Fibroblast of pulmonary artery (primary cell): ENCODE measurements around the gene LCOR.
A peak's percentile ranks its signal among the peaks of the same experiment; 100 is the strongest.
"Not testable (repeated sequence)": the region's sequence is repeated elsewhere in the genome, so short reads cannot be mapped to it uniquely, and the experiment has no call there.

ENCODE experiments used
- DNase-seq: peaks from one replicate; pipeline ENCODE4 v3.0.0-alpha.2; 2010; ENCODE audit warnings: low read depth
- H3K4me3 ChIP-seq: replicated peaks from 2 replicates; pipeline ENCODE4 v1.5.1; 2011; ENCODE audit warnings: low read depth, mild to moderate bottlenecking, control low read depth, low read length, moderate library complexity
- CTCF ChIP-seq: IDR thresholded peaks from 2 replicates; pipeline ENCODE4 v1.5.1; 2011; ENCODE audit warnings: mild to moderate bottlenecking, control low read depth, low read length, inconsistent platforms; ENCODE audit errors: missing control alignments

LCOR gene

DNA sequence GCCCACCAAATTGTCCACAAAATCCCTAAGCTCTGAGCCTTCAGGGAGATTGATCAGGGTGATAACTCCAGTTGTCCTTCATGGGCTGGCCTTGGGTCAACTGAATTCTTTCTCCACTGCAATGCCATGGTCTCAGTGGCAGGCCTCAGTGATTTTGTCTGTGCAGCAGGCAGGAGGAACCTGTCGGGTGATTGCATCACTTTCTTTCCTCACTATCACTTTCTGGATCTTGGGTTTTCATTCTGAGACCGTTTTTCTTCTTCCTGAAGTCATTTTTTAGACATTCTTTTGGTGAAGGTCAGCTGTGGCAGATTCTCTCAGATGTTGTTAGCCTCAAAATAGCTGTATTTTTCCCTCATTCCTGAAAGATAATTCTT is 28.8 kb upstream of the LCOR start:
- no peak overlapping the region for H3K4me3 ChIP-seq

GRCh38 chr10:96814264-96814663 is 17.8 kb upstream of the LCOR start:
- TF ChIP-seq CTCF = no peak
- no peak overlapping the region for H3K4me3 ChIP-seq
- DNase-seq = peak; percentile 54

More for the DNA sequence above, 28.8 kb upstream of the LCOR start:
- no peak for TF ChIP-seq CTCF
- no peak for DNase-seq

DNA sequence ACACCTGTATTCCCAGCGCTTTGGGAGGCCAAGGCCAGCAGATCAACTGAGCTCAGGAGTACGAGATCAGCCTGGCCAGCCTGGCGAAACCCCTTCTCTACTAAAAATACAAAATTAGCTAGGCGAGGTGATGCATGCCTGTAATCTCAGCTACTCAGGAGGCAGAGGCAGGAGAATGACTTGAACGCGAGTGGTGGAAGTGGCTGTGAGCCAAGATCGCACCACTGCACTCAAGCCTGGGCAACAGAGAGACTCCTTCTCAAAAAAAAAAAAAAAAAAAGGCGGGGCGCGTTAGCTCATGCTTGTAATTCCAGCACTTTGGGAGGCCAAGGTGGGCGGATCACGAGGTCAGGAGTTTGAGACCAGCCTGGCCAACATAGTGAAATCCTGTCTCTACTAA is 13.1 kb upstream of the LCOR start:
- DNase-seq, H3K4me3 ChIP-seq: not testable (repeated sequence)

- no peak for DNase-seq
- TF ChIP-seq CTCF = no peak
Measured at GRCh38 chr10:96820765-96821164, 11.3 kb upstream of the LCOR start.

DNA sequence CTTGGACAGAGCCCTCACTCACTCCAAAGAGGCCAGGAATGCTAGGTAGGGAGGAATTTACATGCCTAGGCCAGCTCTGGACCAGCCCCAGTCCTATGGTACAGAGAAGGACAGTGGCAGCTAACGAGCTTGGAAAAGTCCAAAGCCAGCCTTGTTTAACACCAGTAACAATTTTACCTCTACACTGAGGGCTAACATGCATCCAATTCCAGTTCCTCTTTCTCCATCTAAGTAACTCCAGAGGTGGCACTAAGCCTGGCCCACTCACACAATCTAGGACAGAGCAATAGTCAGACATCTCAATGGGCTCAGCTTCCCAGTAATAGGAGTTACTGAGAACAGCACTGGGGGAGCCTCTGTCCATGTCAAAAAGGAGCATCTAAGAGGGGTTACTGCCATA is 5.7 kb upstream of the LCOR start:
- H3K4me3 ChIP-seq = no peak overlapping the region
- DNase-seq = no peak
- TF ChIP-seq CTCF = no peak

More at GRCh38 chr10:96820765-96821164, 11.3 kb upstream of the LCOR start:
- H3K4me3 ChIP-seq = no peak overlapping the region

DNA sequence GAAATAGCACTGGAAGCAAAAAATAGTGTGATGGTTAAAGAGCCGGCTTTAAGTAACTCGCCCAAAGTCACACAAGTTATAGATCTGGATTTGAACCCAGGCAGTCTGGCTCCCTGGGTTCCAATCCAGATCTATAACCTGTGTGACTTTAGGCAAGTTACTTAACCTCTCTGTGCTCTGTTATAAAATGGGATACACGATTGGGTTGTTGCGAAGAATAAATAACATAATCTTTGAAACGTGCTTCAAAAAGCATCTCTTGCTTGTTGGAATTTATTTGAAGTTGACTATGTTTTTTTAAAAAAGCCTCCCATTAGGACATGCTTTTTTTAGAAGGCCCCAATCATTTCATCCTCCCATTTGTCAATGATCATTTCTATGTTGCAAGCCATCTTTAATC is 3.5 kb upstream of the LCOR start:
- DNase-seq = no peak
- TF ChIP-seq CTCF = no peak

DNA sequence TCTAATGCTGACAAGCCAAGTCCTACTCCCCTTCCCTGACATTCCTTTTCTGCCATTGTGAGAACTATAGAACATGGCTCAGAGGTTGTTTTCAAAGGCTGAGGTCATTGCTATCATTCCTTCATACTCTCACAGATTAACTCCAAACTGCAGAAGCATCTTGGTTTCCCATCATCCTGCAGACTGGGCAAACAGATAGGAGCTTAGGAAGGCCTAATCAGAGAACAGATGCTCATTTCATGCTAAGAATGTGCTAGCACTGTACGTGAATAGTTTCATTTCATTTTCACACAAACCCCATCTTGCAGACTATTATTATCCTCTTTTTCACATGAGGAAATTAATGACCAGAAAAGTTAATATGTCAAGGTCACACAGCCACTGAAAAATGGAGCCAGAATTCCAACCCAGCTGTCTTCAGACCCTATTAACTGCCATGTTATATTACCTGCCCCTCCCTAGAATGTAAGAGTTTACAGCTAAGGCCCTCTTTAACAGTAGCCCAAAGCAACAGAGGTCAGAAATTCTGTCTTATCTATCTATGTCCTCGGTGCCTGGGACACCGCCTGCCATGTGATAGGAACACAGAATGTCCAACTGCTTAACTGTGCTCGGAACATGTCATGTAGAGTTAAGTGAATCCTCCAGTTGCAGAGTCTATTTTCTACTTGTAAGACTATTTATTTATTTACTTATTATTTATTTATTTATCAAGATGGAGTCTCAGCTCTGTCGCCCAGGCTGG is 2.9 kb upstream of the LCOR start:
- no peak overlapping the region for H3K4me3 ChIP-seq
- DNase-seq = no peak
- TF ChIP-seq CTCF = no peak

More for the DNA sequence above, 3.5 kb upstream of the LCOR start:
- H3K4me3 ChIP-seq = no peak overlapping the region
